ENCODE results near the gene RNF141.

DNA sequence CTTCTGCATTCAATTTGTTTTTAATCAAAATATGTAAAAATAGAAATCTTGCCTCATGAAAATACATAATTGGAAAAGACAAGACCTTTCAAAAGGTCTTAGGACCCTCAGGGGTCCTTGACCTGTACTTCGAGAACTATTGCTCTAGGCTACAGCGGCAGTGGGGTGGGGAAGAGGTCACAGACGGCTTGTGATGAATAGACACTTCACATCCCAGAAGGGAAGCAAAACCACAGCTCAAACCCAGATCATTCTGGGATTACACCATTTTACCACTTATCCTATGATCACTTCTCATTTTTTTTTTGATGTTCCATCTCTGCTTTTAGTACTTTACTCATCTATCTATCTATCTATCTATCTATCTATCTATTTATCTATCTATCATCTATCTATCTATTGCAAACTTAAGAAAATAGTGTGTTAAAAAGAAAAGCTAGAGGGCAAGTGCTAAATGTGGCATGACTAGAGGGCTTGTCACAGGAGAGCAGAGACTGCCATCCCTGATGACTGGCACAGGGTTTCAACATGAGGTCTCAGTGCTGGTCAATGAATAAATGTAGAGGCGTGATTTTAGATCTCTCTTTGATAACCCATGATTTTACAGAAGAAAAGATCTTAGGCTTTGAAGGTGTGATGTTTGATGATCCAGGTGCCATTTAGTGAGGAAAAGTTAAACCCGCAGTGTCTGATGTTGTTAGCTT is 37.1 kb downstream of the RNF141 start:
- TF ChIP-seq CSDC2 (CRISPR knock-in tag; IDR thresholded peaks at IDR 0.05) (no peak), ZNF565 (CRISPR knock-in tag; conservative IDR thresholded peaks at IDR 0.05; ENCODE audit: low read depth) (no peak), ISL1 (CRISPR knock-in tag; IDR thresholded peaks at IDR 0.05) (no peak), ZNF70 (CRISPR knock-in tag; IDR thresholded peaks at IDR 0.05) (no peak), CREB5 (CRISPR knock-in tag; IDR thresholded peaks at IDR 0.05; ENCODE audit: low read depth) (no peak), RARB (CRISPR knock-in tag; IDR thresholded peaks at IDR 0.05) (no peak), ZFP3 (CRISPR knock-in tag; IDR thresholded peaks at IDR 0.05) (no peak), TOX (CRISPR knock-in tag; IDR thresholded peaks at IDR 0.05; ENCODE audit: borderline replicate concordance) (no peak), PPARA (CRISPR knock-in tag; IDR thresholded peaks at IDR 0.05; ENCODE audit: borderline replicate concordance) (no peak), BACH2 (CRISPR knock-in tag; IDR thresholded peaks at IDR 0.05; ENCODE audit: borderline replicate concordance) (no peak), ZFP30 (CRISPR knock-in tag; IDR thresholded peaks at IDR 0.05) (no peak)
- TF ChIP-seq, protein P1, sequence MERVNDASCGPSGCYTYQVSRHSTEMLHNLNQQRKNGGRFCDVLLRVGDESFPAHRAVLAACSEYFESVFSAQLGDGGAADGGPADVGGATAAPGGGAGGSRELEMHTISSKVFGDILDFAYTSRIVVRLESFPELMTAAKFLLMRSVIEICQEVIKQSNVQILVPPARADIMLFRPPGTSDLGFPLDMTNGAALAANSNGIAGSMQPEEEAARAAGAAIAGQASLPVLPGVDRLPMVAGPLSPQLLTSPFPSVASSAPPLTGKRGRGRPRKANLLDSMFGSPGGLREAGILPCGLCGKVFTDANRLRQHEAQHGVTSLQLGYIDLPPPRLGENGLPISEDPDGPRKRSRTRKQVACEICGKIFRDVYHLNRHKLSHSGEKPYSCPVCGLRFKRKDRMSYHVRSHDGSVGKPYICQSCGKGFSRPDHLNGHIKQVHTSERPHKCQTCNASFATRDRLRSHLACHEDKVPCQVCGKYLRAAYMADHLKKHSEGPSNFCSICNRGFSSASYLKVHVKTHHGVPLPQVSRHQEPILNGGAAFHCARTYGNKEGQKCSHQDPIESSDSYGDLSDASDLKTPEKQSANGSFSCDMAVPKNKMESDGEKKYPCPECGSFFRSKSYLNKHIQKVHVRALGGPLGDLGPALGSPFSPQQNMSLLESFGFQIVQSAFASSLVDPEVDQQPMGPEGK (CRISPR knock-in tag; IDR thresholded peaks at IDR 0.05; ENCODE audit: borderline replicate concordance) = no peak
